ENCODE results near the gene PFKFB1. TPM values are rescaled to one million over a fixed set of nuclear protein-coding genes. Genes with fewer than 3 reads are reported as not detected.

Gene PFKFB1
- total RNA-seq, 1 donor from 2014 or later: not detected

DNA sequence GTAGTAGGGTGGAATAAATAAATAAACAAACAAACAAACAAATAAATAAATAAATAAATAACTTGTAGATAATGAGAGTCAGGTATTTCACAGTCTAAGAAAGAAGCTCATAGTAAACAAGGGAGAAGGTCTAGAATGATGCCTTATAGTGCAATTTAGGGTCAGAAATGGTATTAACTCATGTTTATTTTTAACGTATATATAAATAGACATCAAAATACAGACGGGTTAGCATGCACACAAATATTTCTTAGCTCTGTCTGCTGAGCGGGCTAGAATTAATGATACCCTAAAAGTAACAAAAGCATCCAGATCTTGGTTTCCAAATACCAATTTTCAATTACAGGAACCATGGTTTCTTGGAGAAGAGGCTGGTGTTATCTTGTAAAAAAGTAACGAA is 16.6 kb downstream of the PFKFB1 start:
- TF ChIP-seq CTCF (conservative IDR thresholded peaks at IDR 0.05; ENCODE audit: low read depth, low read length): no peak
- DNase-seq (ENCODE audit: low read depth): no peak
- no peak overlapping the region for H3K4me3 ChIP-seq (ENCODE audit: low read depth, low read length)

DNA sequence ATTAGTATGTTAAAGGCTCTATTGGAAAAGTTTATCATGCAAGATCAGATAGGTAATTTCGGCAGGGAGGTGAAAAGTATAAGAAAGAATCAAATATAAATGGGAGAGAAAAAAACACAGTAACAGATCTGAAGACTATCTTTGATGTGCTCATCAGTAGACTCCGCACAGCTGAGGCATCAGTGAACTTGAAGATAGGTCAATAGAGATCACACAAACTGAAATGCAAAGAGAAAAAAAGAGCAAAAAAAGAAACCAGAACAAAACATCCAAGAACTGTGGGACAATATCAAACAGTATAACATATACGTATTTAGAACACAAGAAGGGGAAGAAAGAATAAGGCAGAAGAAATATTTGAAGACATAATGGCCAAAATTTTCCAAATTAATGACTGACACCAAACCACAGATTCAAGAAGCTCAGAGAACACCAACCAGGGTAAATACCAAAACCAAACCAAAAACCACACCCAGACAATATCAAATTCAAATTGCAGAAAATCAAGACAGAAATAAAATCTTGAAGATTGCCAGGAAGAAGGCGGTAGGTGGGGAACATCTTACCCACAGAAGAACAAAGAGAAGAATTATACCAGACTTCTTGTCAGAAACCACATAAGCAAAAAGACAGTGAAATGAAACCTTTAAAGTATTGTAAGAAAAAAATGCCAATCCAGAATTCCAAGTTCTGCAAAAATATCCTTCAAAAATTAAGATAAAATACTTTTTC is 29.1 kb downstream of the PFKFB1 start:
- no peak for TF ChIP-seq CTCF (conservative IDR thresholded peaks at IDR 0.05; ENCODE audit: low read depth, low read length)
- DNase-seq (ENCODE audit: low read depth): no peak
- no peak overlapping the region for H3K4me3 ChIP-seq (ENCODE audit: low read depth, low read length)

DNA sequence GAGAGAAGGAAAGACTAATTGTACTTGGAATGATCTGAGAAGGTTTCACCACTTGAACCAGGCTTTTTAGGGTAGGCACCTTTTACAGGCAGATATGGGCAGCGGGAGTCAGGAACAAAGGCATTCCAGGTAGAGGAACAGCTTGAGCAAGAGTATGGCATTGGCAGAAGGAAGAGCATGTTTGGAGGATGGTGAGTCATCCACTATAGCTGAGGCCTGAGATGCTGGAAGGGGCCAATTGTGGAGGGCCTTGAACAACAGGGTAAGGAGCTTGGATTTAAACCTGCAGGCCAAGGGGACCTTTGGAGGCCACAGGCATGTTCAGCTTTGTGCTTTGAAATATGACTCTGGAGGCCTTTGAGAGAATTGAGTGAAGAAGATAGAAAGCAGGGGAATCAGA is 32.2 kb downstream of the PFKFB1 start:
- DNase-seq (ENCODE audit: low read depth): no peak
- no peak overlapping the region for H3K4me3 ChIP-seq (ENCODE audit: low read depth, low read length)
- no peak for TF ChIP-seq CTCF (conservative IDR thresholded peaks at IDR 0.05; ENCODE audit: low read depth, low read length)

- no peak for DNase-seq (ENCODE audit: low read depth)
- no peak overlapping the region for H3K4me3 ChIP-seq (ENCODE audit: low read depth, low read length)
- TF ChIP-seq CTCF (conservative IDR thresholded peaks at IDR 0.05; ENCODE audit: low read depth, low read length): no peak
These were observed 43.1 kb downstream of the PFKFB1 start for GRCh38 chrX:54950730-54951375.

DNA sequence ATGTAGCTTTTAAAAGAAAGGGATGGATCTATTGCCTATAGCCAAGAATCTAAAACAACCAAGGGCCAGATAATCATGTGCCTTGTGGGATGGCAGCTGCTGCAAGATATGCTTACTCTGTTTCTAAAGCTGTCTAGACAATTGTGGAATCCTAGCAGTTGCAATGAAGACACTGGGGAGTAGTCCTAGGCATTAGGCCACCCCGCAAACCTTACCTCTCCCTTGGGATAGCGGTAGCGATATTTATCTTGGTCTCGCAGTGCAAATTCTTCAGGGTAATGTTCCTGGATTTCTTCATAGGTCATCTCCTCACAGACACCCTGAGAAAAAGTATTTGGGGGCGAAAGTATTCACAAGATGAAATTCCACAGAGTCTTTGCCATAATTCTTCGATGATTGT is 48.8 kb downstream of the PFKFB1 start:
- DNase-seq (ENCODE audit: low read depth): no peak
- TF ChIP-seq CTCF (conservative IDR thresholded peaks at IDR 0.05; ENCODE audit: low read depth, low read length): no peak

GRCh38 chrX:54944816-54945215 is 49.2 kb downstream of the PFKFB1 start:
- H3K4me3 ChIP-seq (ENCODE audit: low read depth, low read length): no peak overlapping the region
- no peak for TF ChIP-seq CTCF (conservative IDR thresholded peaks at IDR 0.05; ENCODE audit: low read depth, low read length)
- DNase-seq (ENCODE audit: low read depth): no peak

More for the DNA sequence above, 48.8 kb downstream of the PFKFB1 start:
- H3K4me3 ChIP-seq (ENCODE audit: low read depth, low read length): no peak overlapping the region

- no peak for TF ChIP-seq CTCF (conservative IDR thresholded peaks at IDR 0.05; ENCODE audit: low read depth, low read length)
- no peak overlapping the region for H3K4me3 ChIP-seq (ENCODE audit: low read depth, low read length)
- no peak for DNase-seq (ENCODE audit: low read depth)
These were observed 56.6 kb downstream of the PFKFB1 start for GRCh38 chrX:54937416-54937815.
